Astrocyte of the spinal cord (primary cell): ENCODE data around the gene MAGI2.

ENCODE experiments used
- DNase-seq: peaks from one replicate; pipeline ENCODE4 v3.0.0; 2011; ENCODE audit warnings: low read depth, low spot score
- H3K4me3 ChIP-seq: 2 replicates; pipeline ENCODE4 v1.5.1; 2011; ENCODE audit warnings: low read depth, mild to moderate bottlenecking, low read length, moderate library complexity
- CTCF ChIP-seq: IDR thresholded peaks from 2 replicates; pipeline ENCODE4 v1.5.1; 2012; ENCODE audit warnings: low read depth, mild to moderate bottlenecking, low read length, inconsistent platforms
- in situ Hi-C: cut with HindIII; loops from 2 replicates; pipeline ENCODE4 v1.10.0; 2017; ENCODE audit warnings: low sequenced_read_pairs

MAGI2 gene

GRCh38 chr7:78213402-78213801, 1240.1 kb downstream of the MAGI2 start:
- DNase-seq = no peak
- in situ Hi-C loops = no loop called here
- H3K4me3 ChIP-seq = no peak overlapping the region
- TF ChIP-seq CTCF = no peak

GRCh38 chr7:78212476-78213060, 1240.9 kb downstream of the MAGI2 start:
- no peak overlapping the region for H3K4me3 ChIP-seq
- in situ Hi-C loops = no loop called here
- no peak for DNase-seq
- TF ChIP-seq CTCF = no peak

- TF ChIP-seq CTCF = no peak
- no peak overlapping the region for H3K4me3 ChIP-seq
- no peak for DNase-seq
- in situ Hi-C loops = no loop called here
Measured at GRCh38 chr7:78207269-78207668, 1246.2 kb downstream of the MAGI2 start.

- in situ Hi-C loops = no loop called here
Measured at GRCh38 chr7:78206769-78207168, 1246.7 kb downstream of the MAGI2 start.

GRCh38 chr7:78203042-78203720, 1250.3 kb downstream of the MAGI2 start:
- DNase-seq = no peak
- TF ChIP-seq CTCF = no peak
- in situ Hi-C loops = no loop called here
- H3K4me3 ChIP-seq = no peak overlapping the region

More at GRCh38 chr7:78206769-78207168, 1246.7 kb downstream of the MAGI2 start:
- no peak for DNase-seq
- H3K4me3 ChIP-seq = no peak overlapping the region
- TF ChIP-seq CTCF = no peak

- in situ Hi-C loops = no loop called here
- no peak for DNase-seq
- TF ChIP-seq CTCF = no peak
- no peak overlapping the region for H3K4me3 ChIP-seq
Measured at GRCh38 chr7:78198756-78199155, 1254.7 kb downstream of the MAGI2 start.
